ENCODE data around the gene MEIS2. TPM values are rescaled to one million over a fixed set of nuclear protein-coding genes. Genes with fewer than 3 reads are reported as not detected.

MEIS2 gene
- total RNA-seq, 1 experiment from 2014 or later: 17.5 TPM

- no TSS peak for BruUV-seq (replicated peaks)
- Histone ChIP-seq H3K9me3 (ENCODE audit: low read length) (no peaks in the 10 kb centered on the region), H3K27ac (ENCODE audit: low read length) (no peak overlapping the region), H3K9me2 (replicated peaks; ENCODE audit: low read length) (no peaks in the 10 kb centered on the region), H4K20me1 (ENCODE audit: low read length) (no peaks in the 10 kb centered on the region), H3K4me3 (ENCODE audit: low read length) (no peak overlapping the region), H3K27me3 (ENCODE audit: low read length) (peaks cover 37% of the 10 kb centered on the region), H3K4me1 (ENCODE audit: insufficient read depth, low read length) (peaks cover 14% of the 10 kb centered on the region), H3K36me3 (ENCODE audit: low read depth, low read length) (no peaks in the 10 kb centered on the region), H3K79me2 (ENCODE audit: low read length) (no peaks in the 10 kb centered on the region), H3K9ac (ENCODE audit: low read length) (no peak overlapping the region), H3K4me2 (ENCODE audit: low read length) (no peak overlapping the region), H2AFZ (ENCODE audit: low read length) (no peak overlapping the region), H3F3A (ENCODE audit: low read length, unreplicated experiment) (no peaks in the 10 kb centered on the region)
- ChIA-PET POLR2A (ENCODE audit: unreplicated experiment) (no interaction called here), CTCF (no interaction called here)
- no peak for DNase-seq
- ATAC-seq: no peak
- TF ChIP-seq EZH2phosphoT487 (IDR thresholded peaks at IDR 0.05; ENCODE audit: borderline replicate concordance, low read length): no peak
- no peak for TF ChIP-seq CTCF (conservative IDR thresholded peaks at IDR 0.05; ENCODE audit: low read depth, low read length)
- TF ChIP-seq EZH2 (IDR thresholded peaks at IDR 0.05; ENCODE audit: low read length, unreplicated experiment): no peak
- intact Hi-C loops (cut with micrococcal nuclease): loop anchor here (10.0 kb wide), 1 partner anchor 1373 kb away; no protein-coding TSS in a partner anchor
Measured at GRCh38 chr15:36887214-36887961, 213.0 kb downstream of the MEIS2 start.

GRCh38 chr15:36886701-36887100, 213.6 kb downstream of the MEIS2 start:
- no peak overlapping the region for H3K4me3 ChIP-seq (ENCODE audit: low read length)
- ChIA-PET CTCF (no interaction called here), POLR2A (ENCODE audit: unreplicated experiment) (no interaction called here)
- H3K9ac ChIP-seq (ENCODE audit: low read length): no peak overlapping the region
- ATAC-seq (no peak), DNase-seq (no peak)
- H3K9me2 ChIP-seq (replicated peaks; ENCODE audit: low read length): no peaks in the 10 kb centered on the region
- H3K9me3 ChIP-seq (ENCODE audit: low read length): no peaks in the 10 kb centered on the region
- H3K4me2 ChIP-seq (ENCODE audit: low read length): no peak overlapping the region
- H3K36me3 ChIP-seq (ENCODE audit: low read depth, low read length): no peaks in the 10 kb centered on the region
- H3K79me2 ChIP-seq (ENCODE audit: low read length): no peaks in the 10 kb centered on the region
- no peaks in the 10 kb centered on the region for H4K20me1 ChIP-seq (ENCODE audit: low read length)
- intact Hi-C loops (cut with micrococcal nuclease): loop anchor here (10.0 kb wide), 1 partner anchor 1372 kb away; no protein-coding TSS in a partner anchor
- no TSS peak for BruUV-seq (replicated peaks)
- TF ChIP-seq EZH2 (IDR thresholded peaks at IDR 0.05; ENCODE audit: low read length, unreplicated experiment) (no peak), CTCF (conservative IDR thresholded peaks at IDR 0.05; ENCODE audit: low read depth, low read length) (no peak), EZH2phosphoT487 (IDR thresholded peaks at IDR 0.05; ENCODE audit: borderline replicate concordance, low read length) (no peak)
- no peak overlapping the region for H2AFZ ChIP-seq (ENCODE audit: low read length)
- H3K27me3 ChIP-seq (ENCODE audit: low read length): peaks cover 42% of the 10 kb centered on the region
- peaks cover 18% of the 10 kb centered on the region for H3K4me1 ChIP-seq (ENCODE audit: insufficient read depth, low read length)
- no peak overlapping the region for H3K27ac ChIP-seq (ENCODE audit: low read length)
- H3F3A ChIP-seq (ENCODE audit: low read length, unreplicated experiment): no peaks in the 10 kb centered on the region

GRCh38 chr15:36886191-36886590, 214.2 kb downstream of the MEIS2 start:
- TF ChIP-seq EZH2 (IDR thresholded peaks at IDR 0.05; ENCODE audit: low read length, unreplicated experiment) (no peak), CTCF (conservative IDR thresholded peaks at IDR 0.05; ENCODE audit: low read depth, low read length) (no peak), EZH2phosphoT487 (IDR thresholded peaks at IDR 0.05; ENCODE audit: borderline replicate concordance, low read length) (no peak)
- H3K27me3 ChIP-seq (ENCODE audit: low read length): peaks cover 45% of the 10 kb centered on the region
- intact Hi-C loops (cut with micrococcal nuclease): loop anchor here (10.0 kb wide), 1 partner anchor 1371 kb away; no protein-coding TSS in a partner anchor
- no peak overlapping the region for H3K4me2 ChIP-seq (ENCODE audit: low read length)
- ATAC-seq: no peak
- no peak for DNase-seq
- H4K20me1 ChIP-seq (ENCODE audit: low read length): no peaks in the 10 kb centered on the region
- CTCF ChIA-PET: no interaction called here
- H3K4me1 ChIP-seq (ENCODE audit: insufficient read depth, low read length): peaks cover 18% of the 10 kb centered on the region
- no peaks in the 10 kb centered on the region for H3F3A ChIP-seq (ENCODE audit: low read length, unreplicated experiment)
- H2AFZ ChIP-seq (ENCODE audit: low read length): no peak overlapping the region
- H3K36me3 ChIP-seq (ENCODE audit: low read depth, low read length): no peaks in the 10 kb centered on the region
- H3K9me3 ChIP-seq (ENCODE audit: low read length): no peaks in the 10 kb centered on the region
- H3K4me3 ChIP-seq (ENCODE audit: low read length): no peak overlapping the region
- POLR2A ChIA-PET (ENCODE audit: unreplicated experiment): interaction anchor here (0.6 kb wide), 1 partner anchor 1153 kb away, joined by 3 read pairs; no protein-coding TSS in a partner anchor
- no peak overlapping the region for H3K9ac ChIP-seq (ENCODE audit: low read length)
- no peaks in the 10 kb centered on the region for H3K79me2 ChIP-seq (ENCODE audit: low read length)
- no TSS peak for BruUV-seq (replicated peaks)
- H3K9me2 ChIP-seq (replicated peaks; ENCODE audit: low read length): no peaks in the 10 kb centered on the region
- H3K27ac ChIP-seq (ENCODE audit: low read length): no peak overlapping the region
